Neuronal stem cell (in vitro differentiated cells): ENCODE data around the gene CAMTA1.

Source experiments
- DNase-seq: peaks from one replicate; pipeline ENCODE4 v3.0.0-alpha.2; 2013; ENCODE audit warnings: low spot score
- H2AFZ ChIP-seq: one replicate; pipeline ENCODE4 v1.6.1; 2013; ENCODE audit warnings: mild to moderate bottlenecking, low read length, inconsistent platforms
- H2AK5ac ChIP-seq: 2 replicates; pipeline ENCODE4 v1.6.1; 2013; ENCODE audit warnings: low read depth, mild to moderate bottlenecking, inconsistent platforms, low read length, moderate library complexity, mixed read lengths
- H2BK120ac ChIP-seq: 2 replicates; pipeline ENCODE4 v1.6.1; 2013; ENCODE audit warnings: low read depth, mild to moderate bottlenecking, inconsistent platforms, low read length, moderate library complexity, mixed read lengths
- H2BK12ac ChIP-seq: one replicate; pipeline ENCODE4 v1.6.1; 2013; ENCODE audit warnings: low read length, inconsistent platforms
- H2BK15ac ChIP-seq: 2 replicates; pipeline ENCODE4 v1.6.1; 2013; ENCODE audit warnings: mild to moderate bottlenecking, low read length, inconsistent platforms, mixed read lengths
- H2BK5ac ChIP-seq: one replicate; pipeline ENCODE4 v1.6.1; 2013; ENCODE audit warnings: inconsistent platforms, mild to moderate bottlenecking, low read length, moderate library complexity
- H3K14ac ChIP-seq: one replicate; pipeline ENCODE4 v1.6.1; 2013; ENCODE audit warnings: low read length, inconsistent platforms
- H3K18ac ChIP-seq: 2 replicates; pipeline ENCODE4 v1.6.1; 2013; ENCODE audit warnings: low read length, inconsistent platforms
- H3K23ac ChIP-seq: 2 replicates; pipeline ENCODE4 v1.6.1; 2013; ENCODE audit warnings: low read depth, mild to moderate bottlenecking, mixed read lengths, low read length, inconsistent platforms; ENCODE audit not compliant: poor library complexity
- H3K27ac ChIP-seq: replicated peaks from 3 replicates; pipeline ENCODE4 v1.5.1; 2013; ENCODE audit warnings: low read length, inconsistent platforms
- H3K27me3 ChIP-seq, 3 experiments: 2 replicates each; pipeline ENCODE4 v1.6.1; 2013; ENCODE audit warnings: low read length in 3 of 3, mild to moderate bottlenecking in 2 of 3, inconsistent platforms in 1 of 3, low read depth in 1 of 3, mixed read lengths in 1 of 3, moderate library complexity in 1 of 3; ENCODE audit not compliant: control insufficient read depth in 3 of 3, insufficient read depth in 3 of 3
- H3K36me3 ChIP-seq, 2 donors: replicated peaks in 1 of 2; 2 replicates each; pipeline ENCODE4 v1.6.1; 2013; ENCODE audit warnings: low read length in 2 of 2; ENCODE audit not compliant: control insufficient read depth in 2 of 2, insufficient read depth in 2 of 2
- H3K4ac ChIP-seq: 2 replicates; pipeline ENCODE4 v1.6.1; 2013; ENCODE audit warnings: inconsistent platforms, mild to moderate bottlenecking, low read length, moderate library complexity
- H3K4me1 ChIP-seq, 2 donors: 1 replicate in 1 of 2; 2 replicates in 1 of 2; pipeline ENCODE4 v1.6.1; 2013; ENCODE audit warnings: low read length in 2 of 2, low read depth in 1 of 2; ENCODE audit not compliant: control insufficient read depth in 2 of 2, insufficient read depth in 1 of 2
- H3K4me2 ChIP-seq: one replicate; pipeline ENCODE4 v1.6.1; 2013; ENCODE audit warnings: mild to moderate bottlenecking, low read length, inconsistent platforms; ENCODE audit not compliant: insufficient read depth, poor library complexity, severe bottlenecking
- H3K4me3 ChIP-seq, 2 donors: 2 replicates each; pipeline ENCODE4 v1.5.1; 2013; ENCODE audit warnings: low read length in 2 of 2, mild to moderate bottlenecking in 2 of 2, inconsistent platforms in 1 of 2, moderate library complexity in 1 of 2
- H3K79me1 ChIP-seq: one replicate; pipeline ENCODE4 v1.6.1; 2013; ENCODE audit warnings: low read depth, mild to moderate bottlenecking, inconsistent platforms, low read length, moderate library complexity
- H3K9ac ChIP-seq: one replicate; pipeline ENCODE4 v1.6.1; 2013; ENCODE audit warnings: mild to moderate bottlenecking, low read depth, low read length, inconsistent platforms; ENCODE audit not compliant: poor library complexity
- H3K9me3 ChIP-seq, 2 donors: replicated peaks in 1 of 2; 2 replicates each; pipeline versions ENCODE3 to v1.6.1; 2013; ENCODE audit warnings: low read length in 2 of 2, mild to moderate bottlenecking in 2 of 2, inconsistent platforms in 1 of 2, low read depth in 1 of 2, mixed read lengths in 1 of 2, moderate library complexity in 1 of 2; ENCODE audit not compliant: control insufficient read depth in 2 of 2, insufficient read depth in 1 of 2
- H4K8ac ChIP-seq: one replicate; pipeline ENCODE4 v1.6.1; 2013; ENCODE audit warnings: low read depth, mild to moderate bottlenecking, inconsistent platforms, low read length, moderate library complexity
- H4K91ac ChIP-seq: one replicate; pipeline ENCODE4 v1.6.1; 2013; ENCODE audit warnings: low read length, low read depth, mild to moderate bottlenecking, inconsistent platforms; ENCODE audit not compliant: poor library complexity
- WGBS, 2 donors: extraction: QIAGEN DNeasy Blood & Tissue Kit; methylation state at CpG; one replicate each; pipeline ENCODE4 v1.1.7; 2013; ENCODE audit warnings: missing lambda C conversion rate in 2 of 2, mixed read lengths in 1 of 2; ENCODE audit not compliant: insufficient read length in 2 of 2, insufficient replicate concordance in 1 of 2; ENCODE audit errors: extremely low coverage in 2 of 2; 5-methylcytosine and 5-hydroxymethylcytosine counted together

CAMTA1 gene

DNA sequence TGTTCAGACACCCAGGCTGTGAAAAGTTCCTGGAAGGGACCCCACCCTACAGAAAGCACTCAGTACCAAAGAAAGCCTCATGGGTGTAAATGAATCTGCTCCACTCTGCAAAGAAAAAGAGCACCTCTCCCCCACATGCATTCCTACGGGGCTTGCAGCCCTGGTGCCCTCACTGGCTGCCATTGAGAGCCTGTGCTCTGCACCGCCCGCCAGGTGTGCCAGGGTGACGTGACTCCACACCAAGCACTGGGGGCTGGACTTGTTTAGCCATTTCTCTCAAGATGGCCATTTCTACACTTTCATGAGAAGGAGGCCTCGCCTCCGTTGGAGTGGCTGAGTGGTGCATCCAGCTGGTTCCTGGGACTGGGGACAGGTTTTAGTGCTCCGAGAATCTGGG lies 605.3 kb downstream of the CAMTA1 start:
- Histone ChIP-seq H3K14ac (no peak overlapping the region), H2AFZ (no peak overlapping the region), H3K27me3 (peaks cover 0 to 4% (median 0%) of the 10 kb centered on the region in 3 experiments), H3K9me3 (no peaks in the 10 kb centered on the region), H3K36me3 (no peaks in the 10 kb centered on the region), H3K4me1 (peaks cover 0 to 14% of the 10 kb centered on the region in 2 donors), H4K8ac (no peak overlapping the region), H2BK5ac (no peak overlapping the region), H2BK120ac (no peak overlapping the region), H3K18ac (peak overlapping the region; percentile 21), H3K23ac (no peak overlapping the region), H2BK15ac (no peak overlapping the region), H3K4me3 (no peak overlapping the region), H3K4me2 (no peak overlapping the region), H4K91ac (no peak overlapping the region), H2AK5ac (no peak overlapping the region), H2BK12ac (no peak overlapping the region), H3K4ac (no peak overlapping the region), H3K27ac (no peak overlapping the region), H3K9ac (no peak overlapping the region), H3K79me1 (no peaks in the 10 kb centered on the region)
- no peak for DNase-seq
- WGBS, 2 donors: no CpG with 5 or more reads among the region's 7 CpGs

GRCh38 chr1:7393136-7393535 lies 607.9 kb downstream of the CAMTA1 start:
- no peaks in the 10 kb centered on the region for H3K79me1 ChIP-seq
- no peaks in the 10 kb centered on the region for H3K36me3 ChIP-seq
- H2BK15ac ChIP-seq: no peak overlapping the region
- no peaks in the 10 kb centered on the region for H3K27me3 ChIP-seq
- peaks cover 0 to 3% of the 10 kb centered on the region in 2 donors for H3K9me3 ChIP-seq
- no peak overlapping the region for H3K4me3 ChIP-seq
- H2AFZ ChIP-seq: no peak overlapping the region
- H3K18ac ChIP-seq: no peak overlapping the region
- H3K9ac ChIP-seq: no peak overlapping the region
- no CpG with 5 or more reads among the region's 1 CpG for WGBS, 2 donors
- H4K91ac ChIP-seq: no peak overlapping the region
- H3K4ac ChIP-seq: no peak overlapping the region
- H4K8ac ChIP-seq: no peak overlapping the region
- H3K14ac ChIP-seq: no peak overlapping the region
- H3K27ac ChIP-seq: no peak overlapping the region
- H2AK5ac ChIP-seq: no peak overlapping the region
- no peak overlapping the region for H2BK5ac ChIP-seq
- H3K4me1 ChIP-seq: peaks cover 0 to 9% of the 10 kb centered on the region in 2 donors
- no peak overlapping the region for H2BK120ac ChIP-seq
- no peak for DNase-seq
- no peak overlapping the region for H3K4me2 ChIP-seq
- no peak overlapping the region for H3K23ac ChIP-seq
- no peak overlapping the region for H2BK12ac ChIP-seq

- Histone ChIP-seq H3K4me1 (no peaks in the 10 kb centered on the region), H3K18ac (no peak overlapping the region), H3K36me3 (no peaks in the 10 kb centered on the region), H3K4ac (no peak overlapping the region), H3K14ac (no peak overlapping the region), H2BK5ac (no peak overlapping the region), H3K9ac (no peak overlapping the region), H4K8ac (no peak overlapping the region), H2BK15ac (no peak overlapping the region), H2AK5ac (no peak overlapping the region), H3K4me2 (no peak overlapping the region), H4K91ac (no peak overlapping the region), H3K27me3 (no peaks in the 10 kb centered on the region), H3K23ac (no peak overlapping the region), H3K4me3 (no peak overlapping the region), H3K27ac (no peak overlapping the region), H2BK120ac (no peak overlapping the region), H2BK12ac (no peak overlapping the region), H2AFZ (no peak overlapping the region), H3K9me3 (peaks cover 0 to 3% of the 10 kb centered on the region in 2 donors), H3K79me1 (no peaks in the 10 kb centered on the region)
- WGBS, 2 donors: no CpG with 5 or more reads among the region's 1 CpG
- no peak for DNase-seq
Observed at GRCh38 chr1:7395251-7395650, 610.0 kb downstream of the CAMTA1 start.

DNA sequence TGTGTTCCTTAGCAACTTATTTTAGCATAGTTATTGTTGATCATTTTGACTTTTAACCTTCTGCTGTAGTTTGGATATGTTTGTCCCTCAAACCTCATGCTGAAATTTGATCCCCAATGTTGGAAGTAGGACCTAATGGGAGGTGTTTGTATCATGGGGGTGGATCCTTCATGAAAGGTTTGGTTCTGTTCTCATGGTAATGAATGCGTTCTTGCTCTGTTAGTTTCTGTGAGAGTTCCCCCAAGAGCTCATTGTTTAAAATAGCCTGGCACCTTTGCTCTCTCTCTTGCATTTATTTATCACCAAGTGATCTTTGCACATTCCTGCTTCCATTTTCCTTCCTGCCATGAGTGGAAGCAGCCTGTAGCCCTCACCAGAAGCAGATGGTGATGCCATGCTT lies 613.7 kb downstream of the CAMTA1 start:
- Histone ChIP-seq H3K27me3 (no peaks in the 10 kb centered on the region), H3K4me1 (no peaks in the 10 kb centered on the region), H3K4ac (no peak overlapping the region), H2BK12ac (no peak overlapping the region), H2BK5ac (no peak overlapping the region), H4K91ac (no peak overlapping the region), H2AFZ (no peak overlapping the region), H2AK5ac (no peak overlapping the region), H3K79me1 (no peaks in the 10 kb centered on the region), H3K4me3 (no peak overlapping the region), H4K8ac (no peak overlapping the region), H3K9ac (no peak overlapping the region), H3K18ac (no peak overlapping the region), H3K36me3 (no peaks in the 10 kb centered on the region), H3K14ac (no peak overlapping the region), H3K23ac (no peak overlapping the region), H3K9me3 (peaks cover 0 to 3% of the 10 kb centered on the region in 2 donors), H3K27ac (no peak overlapping the region), H2BK15ac (no peak overlapping the region), H2BK120ac (no peak overlapping the region), H3K4me2 (no peak overlapping the region)
- no CpG with 5 or more reads among the region's 1 CpG for WGBS, 2 donors
- DNase-seq: no peak
